ENCODE data around the gene CGB1.

CGB1 gene

GRCh38 chr19:49061445-49061844 is 24.8 kb upstream of the CGB1 start:
- DNase-seq = no peak
- H3K4me3 ChIP-seq (ENCODE audit: low read length) = no peak overlapping the region
- H3K4me1 ChIP-seq (ENCODE audit: low read length) = peaks cover 14% of the 10 kb centered on the region
- TF ChIP-seq EZH2 (optimal IDR thresholded peaks at IDR 0.05; ENCODE audit: low read depth, low read length) (no peak), EZH2phosphoT487 (IDR thresholded peaks at IDR 0.05; ENCODE audit: low read length) (no peak)
- TF ChIP-seq, protein P1, sequence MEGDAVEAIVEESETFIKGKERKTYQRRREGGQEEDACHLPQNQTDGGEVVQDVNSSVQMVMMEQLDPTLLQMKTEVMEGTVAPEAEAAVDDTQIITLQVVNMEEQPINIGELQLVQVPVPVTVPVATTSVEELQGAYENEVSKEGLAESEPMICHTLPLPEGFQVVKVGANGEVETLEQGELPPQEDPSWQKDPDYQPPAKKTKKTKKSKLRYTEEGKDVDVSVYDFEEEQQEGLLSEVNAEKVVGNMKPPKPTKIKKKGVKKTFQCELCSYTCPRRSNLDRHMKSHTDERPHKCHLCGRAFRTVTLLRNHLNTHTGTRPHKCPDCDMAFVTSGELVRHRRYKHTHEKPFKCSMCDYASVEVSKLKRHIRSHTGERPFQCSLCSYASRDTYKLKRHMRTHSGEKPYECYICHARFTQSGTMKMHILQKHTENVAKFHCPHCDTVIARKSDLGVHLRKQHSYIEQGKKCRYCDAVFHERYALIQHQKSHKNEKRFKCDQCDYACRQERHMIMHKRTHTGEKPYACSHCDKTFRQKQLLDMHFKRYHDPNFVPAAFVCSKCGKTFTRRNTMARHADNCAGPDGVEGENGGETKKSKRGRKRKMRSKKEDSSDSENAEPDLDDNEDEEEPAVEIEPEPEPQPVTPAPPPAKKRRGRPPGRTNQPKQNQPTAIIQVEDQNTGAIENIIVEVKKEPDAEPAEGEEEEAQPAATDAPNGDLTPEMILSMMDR (IDR thresholded peaks at IDR 0.05; ENCODE audit: low read length) = no peak
- no peaks in the 10 kb centered on the region for H3K36me3 ChIP-seq (replicated peaks; ENCODE audit: insufficient read depth, low read length)
- H2AFZ ChIP-seq (ENCODE audit: low read length) = no peak overlapping the region
- peaks cover 89% of the 10 kb centered on the region for H3K27me3 ChIP-seq (replicated peaks; ENCODE audit: insufficient read depth, low read length)
- no peaks in the 10 kb centered on the region for H3K79me2 ChIP-seq (ENCODE audit: low read length)
- H3K27ac ChIP-seq (ENCODE audit: low read length) = no peak overlapping the region
- H3K9me2 ChIP-seq (replicated peaks; ENCODE audit: insufficient read depth, low read length) = no peaks in the 10 kb centered on the region
- no peaks in the 10 kb centered on the region for H3K9me3 ChIP-seq (replicated peaks; ENCODE audit: insufficient read depth, low read length)
- no peak overlapping the region for H3K9ac ChIP-seq (ENCODE audit: low read length)
- H3F3A ChIP-seq (ENCODE audit: insufficient read depth, low read length) = no peaks in the 10 kb centered on the region
- no peaks in the 10 kb centered on the region for H4K20me1 ChIP-seq (ENCODE audit: insufficient read depth, low read length)
- H3K4me2 ChIP-seq (ENCODE audit: low read depth, low read length) = peak overlapping the region; percentile 25; the same call in 1 of the 2 replicates

DNA sequence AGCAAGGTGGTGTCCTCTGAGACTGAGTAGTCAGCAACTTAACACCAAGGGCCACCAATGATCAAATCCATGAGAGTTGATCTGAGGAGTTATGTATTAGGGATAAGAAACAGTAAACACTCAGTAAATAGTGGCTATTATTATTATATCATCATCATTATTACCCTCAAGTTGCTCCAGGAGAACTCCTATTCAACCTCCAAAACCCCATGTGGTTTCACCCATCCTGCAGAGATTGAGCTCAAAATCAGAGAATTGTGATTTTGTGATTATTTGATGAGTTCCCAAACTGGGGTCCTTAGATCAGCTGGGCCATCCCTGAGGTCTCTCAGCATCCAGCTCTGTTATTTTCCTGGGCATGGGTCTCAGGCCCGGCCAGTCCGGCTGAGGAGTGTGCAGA is 24.3 kb upstream of the CGB1 start:
- H3K4me1 ChIP-seq (ENCODE audit: low read length) = peaks cover 14% of the 10 kb centered on the region
- H3K27ac ChIP-seq (ENCODE audit: low read length) = no peak overlapping the region
- H3K27me3 ChIP-seq (replicated peaks; ENCODE audit: insufficient read depth, low read length) = peaks cover 89% of the 10 kb centered on the region
- no peaks in the 10 kb centered on the region for H3K9me2 ChIP-seq (replicated peaks; ENCODE audit: insufficient read depth, low read length)
- no peaks in the 10 kb centered on the region for H3K9me3 ChIP-seq (replicated peaks; ENCODE audit: insufficient read depth, low read length)
- H4K20me1 ChIP-seq (ENCODE audit: insufficient read depth, low read length) = no peaks in the 10 kb centered on the region
- no peak overlapping the region for H3K4me3 ChIP-seq (ENCODE audit: low read length)
- H3F3A ChIP-seq (ENCODE audit: insufficient read depth, low read length) = no peaks in the 10 kb centered on the region
- H3K36me3 ChIP-seq (replicated peaks; ENCODE audit: insufficient read depth, low read length) = no peaks in the 10 kb centered on the region
- no peak for DNase-seq
- H3K9ac ChIP-seq (ENCODE audit: low read length) = no peak overlapping the region
- H3K79me2 ChIP-seq (ENCODE audit: low read length) = no peaks in the 10 kb centered on the region
- H2AFZ ChIP-seq (ENCODE audit: low read length) = no peak overlapping the region
- TF ChIP-seq EZH2 (optimal IDR thresholded peaks at IDR 0.05; ENCODE audit: low read depth, low read length) (no peak), EZH2phosphoT487 (IDR thresholded peaks at IDR 0.05; ENCODE audit: low read length) (no peak)
- TF ChIP-seq, protein P1 (IDR thresholded peaks at IDR 0.05; ENCODE audit: low read length) = no peak
- H3K4me2 ChIP-seq (ENCODE audit: low read depth, low read length) = peak overlapping the region; percentile 25; the same call in 1 of the 2 replicates

DNA sequence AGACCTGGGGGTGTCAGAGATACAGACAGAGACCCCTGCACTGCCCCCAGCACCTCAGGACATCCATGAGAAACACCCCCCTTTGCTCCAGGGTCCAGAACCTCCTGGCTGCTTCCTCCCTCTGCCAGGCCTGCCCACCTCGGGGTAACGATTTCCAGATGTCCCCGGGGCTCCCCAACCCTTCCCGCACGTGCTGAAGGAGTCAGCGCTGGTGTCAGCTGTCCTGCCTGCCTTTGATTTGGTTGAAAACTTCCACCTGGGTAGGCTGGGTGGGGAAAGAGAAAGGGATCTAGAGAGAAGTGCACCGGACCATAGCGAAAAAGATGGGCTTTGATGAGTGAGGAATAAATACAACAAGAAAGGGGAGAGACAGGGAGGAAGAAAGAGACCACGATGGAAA is 22.4 kb upstream of the CGB1 start:
- no peaks in the 10 kb centered on the region for H3K79me2 ChIP-seq (ENCODE audit: low read length)
- H3K4me3 ChIP-seq (ENCODE audit: low read length) = no peak overlapping the region
- H2AFZ ChIP-seq (ENCODE audit: low read length) = no peak overlapping the region
- H4K20me1 ChIP-seq (ENCODE audit: insufficient read depth, low read length) = no peaks in the 10 kb centered on the region
- H3K9me3 ChIP-seq (replicated peaks; ENCODE audit: insufficient read depth, low read length) = no peaks in the 10 kb centered on the region
- H3K9ac ChIP-seq (ENCODE audit: low read length) = no peak overlapping the region
- H3K36me3 ChIP-seq (replicated peaks; ENCODE audit: insufficient read depth, low read length) = no peaks in the 10 kb centered on the region
- H3K4me2 ChIP-seq (ENCODE audit: low read depth, low read length) = no peak overlapping the region
- TF ChIP-seq, protein P1 (IDR thresholded peaks at IDR 0.05; ENCODE audit: low read length) = no peak
- no peak for TF ChIP-seq EZH2phosphoT487 (IDR thresholded peaks at IDR 0.05; ENCODE audit: low read length)
- TF ChIP-seq EZH2 (optimal IDR thresholded peaks at IDR 0.05; ENCODE audit: low read depth, low read length) = no peak
- DNase-seq = no peak
- H3K27ac ChIP-seq (ENCODE audit: low read length) = no peak overlapping the region
- H3K27me3 ChIP-seq (replicated peaks; ENCODE audit: insufficient read depth, low read length) = peaks cover 81% of the 10 kb centered on the region
- peaks cover 14% of the 10 kb centered on the region for H3K4me1 ChIP-seq (ENCODE audit: low read length)
- H3F3A ChIP-seq (ENCODE audit: insufficient read depth, low read length) = no peaks in the 10 kb centered on the region
- H3K9me2 ChIP-seq (replicated peaks; ENCODE audit: insufficient read depth, low read length) = no peaks in the 10 kb centered on the region
